ENCODE results near the gene HCN3. TPM values are rescaled to one million over a fixed set of nuclear protein-coding genes. Genes with fewer than 3 reads are reported as not detected.

Gene HCN3
- total and polyA plus RNA-seq, 2 of the 8 experiments (the other 6 are each of a cell fraction or from before 2014, with no cell fraction given), result 6.4 to 7.3 TPM

- Histone ChIP-seq H3K4me2 (ENCODE audit: insufficient read depth in 1 of 2, low read depth in 2 of 2, low read length in 2 of 2) (peak overlapping the region; percentile 59 to 73), H3K23me2 (ENCODE audit: low read depth, low read length) (peaks cover 5% of the 10 kb centered on the region; the same call in 1 of the 2 replicates), H3K23ac (ENCODE audit: insufficient read length) (no peak overlapping the region), H2AFZ (ENCODE audit: low read length) (no peak overlapping the region), H3K18ac (ENCODE audit: extremely low read depth, low read length) (peak overlapping the region; percentile 100), H3K4ac (replicated peaks; ENCODE audit: insufficient read length, low read depth, low read length) (no peak overlapping the region), H2BK20ac (ENCODE audit: low read length) (peak overlapping the region; percentile 61; the same call in 1 of the 2 replicates), H3K4me1 (replicated peaks in 1 of 4; ENCODE audit: control insufficient read depth in 3 of 4, insufficient read depth in 4 of 4, low read length in 3 of 4) (peaks cover 0 to 4% (median 1%) of the 10 kb centered on the region in 4 experiments; a peak in 2 of 7 replicates), H3K9me3 (ENCODE audit: insufficient read depth in 2 of 2, low read depth in 1 of 2, low read length in 1 of 2) (no peaks in the 10 kb centered on the region), H4K20me1 (replicated peaks in 1 of 2; ENCODE audit: control insufficient read depth in 1 of 2, insufficient read depth in 2 of 2, low read length in 2 of 2) (peaks cover 0 to 2% of the 10 kb centered on the region in 2 experiments), H4K91ac (replicated peaks; ENCODE audit: insufficient read length, low read length) (peak overlapping the region; percentile 88), H2AK5ac (ENCODE audit: low read depth, low read length) (no peak overlapping the region), H3K27ac (ENCODE audit: low read depth, low read length) (peak overlapping the region; percentile 79), H3K9ac (replicated peaks in 1 of 4; ENCODE audit: extremely low read depth in 1 of 4, low read depth in 3 of 4, low read length in 3 of 4) (peak overlapping the region; percentile 73 to 80 (median 76)), H2BK5ac (ENCODE audit: low read depth, low read length) (peak overlapping the region; percentile 88), H3K79me1 (ENCODE audit: low read depth, low read length) (no peaks in the 10 kb centered on the region), H3K4me3 (ENCODE audit: extremely low read depth in 1 of 4, insufficient read depth in 2 of 4, low read depth in 3 of 4, low read length in 4 of 4) (peak overlapping the region; percentile 50 to 58 (median 56)), H3K27me3 (replicated peaks in 1 of 4; ENCODE audit: control insufficient read depth in 3 of 4, extremely low read depth in 1 of 4, insufficient read depth in 3 of 4, low read length in 3 of 4) (peaks cover 0 to 14% (median 4%) of the 10 kb centered on the region in 4 experiments; a peak in 2 of 7 replicates), H2BK120ac (replicated peaks; ENCODE audit: low read depth, low read length) (no peak overlapping the region), H2BK12ac (ENCODE audit: low read depth, low read length) (no peak overlapping the region; the same call in 1 of the 2 replicates), H3K14ac (ENCODE audit: insufficient read length) (no peak overlapping the region), H3K36me3 (ENCODE audit: control insufficient read depth in 2 of 4, insufficient read depth in 4 of 4, low read length in 3 of 4) (peaks cover 0 to 9% (median 2%) of the 10 kb centered on the region in 4 experiments; a peak in 2 of 8 replicates), H3K79me2 (ENCODE audit: control insufficient read depth in 1 of 2, insufficient read depth in 2 of 2, low read length in 2 of 2) (no peaks in the 10 kb centered on the region), H2BK15ac (ENCODE audit: low read length) (0 out of 2 replicates have a peak overlapping the region, but pooled peaks have one; percentile 9), H3K56ac (replicated peaks; ENCODE audit: insufficient read length, low read depth, low read length) (no peak overlapping the region), H4K5ac (ENCODE audit: insufficient read length, low read depth, low read length) (peak overlapping the region; percentile 38), H4K8ac (ENCODE audit: extremely low read depth, insufficient read depth, low read length) (peak overlapping the region; percentile 79; the same call in 1 of the 2 replicates)
- DNase-seq (ENCODE audit: low read depth in 1 of 2, low spot score in 2 of 2) (peak; percentile 96 to 97), FAIRE-seq (no peak)
- POLR2A ChIA-PET (ENCODE audit: partially characterized antibody), result interaction anchor here (0.8 to 4.1 kb wide), 18 partner anchors 12 to 585 kb away, joined by 3 to 20 read pairs (median 4); partner anchors contain the start of genes CLK2, KRTCAP2, MTX1 and SCAMP3
- WGBS, 2 experiments (ENCODE audit: extremely low coverage in 1 of 2, insufficient coverage in 1 of 2, insufficient read length in 1 of 2, insufficient replicate concordance in 2 of 2, low coverage in 1 of 2, low lambda C conversion rate in 2 of 2, missing lambda C conversion rate in 1 of 2), result 1% methylated on average over 43 of the region's 53 CpGs; no CpG with 5 or more reads in 1 of the 2 experiments
- CTCF ChIA-PET (ENCODE audit: partially characterized antibody), result interaction anchor here (0.9 to 15.2 kb wide), 6 partner anchors 26 to 78 kb away, joined by 3 to 227 read pairs (median 4); partner anchors contain the start of genes MTX1, RUSC1 and THBS3
- TF ChIP-seq RNF2 (IDR thresholded peaks at IDR 0.05; ENCODE audit: borderline replicate concordance, low read depth, low read length, missing control alignments, poor library complexity, severe bottlenecking) (no peak), NANOG (IDR thresholded peaks at IDR 0.05; ENCODE audit: insufficient read depth, low read depth, low read length, poor library complexity, severe bottlenecking) (no peak), CTBP2 (IDR thresholded peaks at IDR 0.05; ENCODE audit: borderline replicate concordance, insufficient read depth, insufficient read length, low read length) (peak; percentile 65), CEBPB (IDR thresholded peaks at IDR 0.05; ENCODE audit: low read depth, low read length) (no peak), HDAC6 (IDR thresholded peaks at IDR 0.05; ENCODE audit: low read depth, low read length) (no peak), KDM1A (IDR thresholded peaks at IDR 0.05; ENCODE audit: borderline replicate concordance, low read length) (no peak; the same call in 1 of the 2 replicates), SP1 (IDR thresholded peaks at IDR 0.05; ENCODE audit: low read depth, low read length) (peak; percentile 90), ATF2 (IDR thresholded peaks at IDR 0.05; ENCODE audit: low read length) (0 out of 2 replicates have a peak, but pooled peaks have one; percentile 24)
Observed at GRCh38 chr1:155244368-155245162, 32.7 kb upstream of the HCN3 start.

Measured in H1 (cell line).